ENCODE data around the gene PLSCR5.

Gene PLSCR5

DNA sequence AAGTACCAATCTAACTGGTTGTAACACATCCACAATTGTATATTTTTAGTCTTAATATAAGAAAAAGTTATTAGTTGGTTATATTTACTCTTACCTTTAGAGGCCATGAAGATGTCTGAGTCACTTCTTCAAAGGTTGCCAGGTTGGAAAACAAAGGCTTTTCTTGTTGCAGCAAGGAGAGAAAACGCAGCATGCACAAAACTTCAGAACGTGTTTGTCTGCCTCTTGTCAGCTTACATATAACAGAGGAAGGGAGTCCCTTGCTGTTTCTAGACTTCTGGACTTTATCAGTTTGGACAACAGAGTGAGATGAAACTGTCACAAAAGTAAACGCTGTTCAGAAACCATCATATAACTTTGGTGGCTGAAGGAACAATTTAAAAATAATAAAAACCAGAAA is at the start of gene PLSCR5:
Gene PLSCR5 (minus strand): TSS at position 241 of the 400 bp plus-strand sequence. CDS start 134 bp downstream, at position 107.
- no peak for DNase-seq

GRCh38 chr3:146653978-146654377 is 48.8 kb upstream of the PLSCR5 start:
- peak; percentile 12 for DNase-seq

DNA sequence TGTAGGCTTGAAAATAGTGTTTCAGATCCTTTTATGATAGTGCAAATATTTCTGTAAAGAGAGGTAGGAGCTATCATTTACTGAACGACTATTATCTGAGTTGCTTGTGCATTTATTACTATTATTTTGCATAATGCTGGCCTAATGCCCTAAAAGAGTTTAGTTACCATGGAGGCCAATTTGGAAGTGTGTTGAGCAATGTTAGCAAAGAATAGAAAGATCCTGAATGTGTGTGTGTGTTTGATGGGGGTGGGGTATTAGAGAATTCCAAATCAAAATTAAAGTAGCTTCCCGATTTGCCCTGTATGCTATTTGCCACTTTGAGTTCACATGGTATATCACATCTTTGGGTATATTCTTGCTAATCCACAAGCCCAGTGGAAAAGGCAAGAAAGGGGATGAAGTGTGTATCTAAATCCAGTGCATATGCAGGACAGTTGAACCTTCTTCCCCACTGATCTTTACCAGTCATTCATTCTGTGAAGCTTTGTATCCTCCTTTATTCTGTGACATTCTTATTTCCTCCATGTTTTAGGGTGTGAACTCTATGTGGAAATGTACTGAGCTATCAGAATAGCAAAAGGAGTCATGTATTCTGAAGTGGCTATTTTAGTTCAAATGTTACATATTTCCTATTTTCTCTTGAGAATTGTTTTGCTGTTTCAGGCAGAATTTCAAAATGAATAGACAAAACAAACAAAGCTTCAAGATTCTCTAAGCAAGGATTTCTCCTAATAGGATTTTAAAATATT is 45.7 kb upstream of the PLSCR5 start:
- DNase-seq = no peak

GRCh38 chr3:146646261-146646660 is 41.1 kb upstream of the PLSCR5 start:
- peak; percentile 98 for DNase-seq

DNA sequence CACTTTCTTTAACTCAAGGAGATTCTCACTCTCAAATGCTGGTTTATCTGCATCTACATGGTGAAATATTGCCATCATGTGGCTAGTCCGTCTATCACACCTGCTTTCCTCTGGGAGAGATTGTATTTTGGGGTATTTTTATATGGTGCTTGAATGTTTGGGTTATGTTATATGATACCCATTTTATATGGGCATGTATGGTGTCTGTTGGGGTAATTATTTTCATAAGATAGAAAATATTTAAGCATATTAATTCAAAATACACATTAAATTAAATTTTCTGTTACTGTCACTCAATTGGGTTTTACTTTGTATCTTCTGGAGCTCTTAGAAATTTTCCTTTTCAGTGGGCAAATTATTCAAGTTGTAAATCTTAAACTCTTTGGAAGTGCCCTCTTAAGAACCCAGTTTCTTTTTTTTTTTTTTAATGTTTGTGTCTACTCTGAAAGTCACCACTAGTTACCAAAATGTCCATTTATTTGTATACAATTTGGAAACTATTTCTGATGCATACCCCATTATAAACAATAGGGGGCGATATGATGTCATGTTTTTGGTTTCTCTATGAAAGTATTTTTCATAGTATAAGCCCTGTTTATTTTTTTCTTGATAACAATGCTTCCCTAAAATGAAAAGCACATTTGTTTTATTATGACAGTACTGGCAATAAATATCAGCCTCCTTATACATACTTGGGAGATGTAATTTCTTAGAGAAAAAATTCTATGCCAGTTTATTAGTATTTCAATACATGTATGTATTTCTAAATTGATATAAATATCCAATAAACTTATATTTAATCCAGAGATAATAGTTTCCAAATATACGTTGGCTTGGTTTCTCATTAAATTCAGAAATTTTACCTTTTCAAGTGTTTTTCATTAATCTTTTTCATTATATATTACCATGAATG is 36.1 kb upstream of the PLSCR5 start:
- peak; percentile 58 for DNase-seq

DNA sequence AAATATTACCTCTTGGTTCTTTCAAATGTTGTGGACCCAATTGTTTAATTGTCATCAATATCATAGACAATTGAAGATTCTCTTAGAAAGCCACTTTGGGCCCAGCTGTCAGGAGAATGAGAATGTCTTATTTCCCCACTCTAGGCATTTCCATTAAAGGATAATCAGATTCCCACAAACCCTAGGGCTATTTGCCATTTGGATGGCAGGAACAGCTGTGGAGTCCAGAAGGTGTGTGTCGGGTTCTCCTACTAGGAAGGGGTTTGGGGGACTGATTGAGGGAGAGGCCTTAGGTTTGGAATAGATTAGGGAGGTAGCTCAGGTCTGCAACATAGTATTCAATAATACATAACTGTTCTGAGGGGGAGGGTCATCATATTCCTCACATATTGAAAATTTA is 35.2 kb upstream of the PLSCR5 start:
- DNase-seq = peak; percentile 63

DNA sequence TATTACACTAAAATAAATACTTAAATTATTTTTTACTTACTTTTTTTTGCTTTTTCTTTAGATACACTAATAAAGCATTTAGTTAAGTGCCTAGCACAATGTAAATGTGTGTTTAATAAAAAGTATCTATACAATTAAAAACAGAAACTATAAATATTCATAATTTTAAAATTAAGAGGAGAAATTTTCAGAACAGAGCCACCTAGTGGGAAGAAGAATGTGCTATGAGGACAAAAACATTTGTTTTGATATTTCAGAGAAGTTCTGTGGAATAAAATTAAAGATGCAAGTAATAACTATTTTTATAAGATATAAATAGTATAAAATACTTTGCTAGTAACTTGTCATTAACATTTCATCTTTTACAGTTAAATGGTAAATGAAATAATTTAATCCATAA is 33.6 kb upstream of the PLSCR5 start:
- DNase-seq = no peak

GRCh38 chr3:146637871-146638270 is 32.7 kb upstream of the PLSCR5 start:
- DNase-seq = no peak

- no peak for DNase-seq
Measured at GRCh38 chr3:146636881-146637280, 31.7 kb upstream of the PLSCR5 start.

GRCh38 chr3:146634346-146634745 is 29.2 kb upstream of the PLSCR5 start:
- no peak for DNase-seq

- DNase-seq = no peak
Measured at GRCh38 chr3:146628671-146629070, 23.5 kb upstream of the PLSCR5 start.

DNA sequence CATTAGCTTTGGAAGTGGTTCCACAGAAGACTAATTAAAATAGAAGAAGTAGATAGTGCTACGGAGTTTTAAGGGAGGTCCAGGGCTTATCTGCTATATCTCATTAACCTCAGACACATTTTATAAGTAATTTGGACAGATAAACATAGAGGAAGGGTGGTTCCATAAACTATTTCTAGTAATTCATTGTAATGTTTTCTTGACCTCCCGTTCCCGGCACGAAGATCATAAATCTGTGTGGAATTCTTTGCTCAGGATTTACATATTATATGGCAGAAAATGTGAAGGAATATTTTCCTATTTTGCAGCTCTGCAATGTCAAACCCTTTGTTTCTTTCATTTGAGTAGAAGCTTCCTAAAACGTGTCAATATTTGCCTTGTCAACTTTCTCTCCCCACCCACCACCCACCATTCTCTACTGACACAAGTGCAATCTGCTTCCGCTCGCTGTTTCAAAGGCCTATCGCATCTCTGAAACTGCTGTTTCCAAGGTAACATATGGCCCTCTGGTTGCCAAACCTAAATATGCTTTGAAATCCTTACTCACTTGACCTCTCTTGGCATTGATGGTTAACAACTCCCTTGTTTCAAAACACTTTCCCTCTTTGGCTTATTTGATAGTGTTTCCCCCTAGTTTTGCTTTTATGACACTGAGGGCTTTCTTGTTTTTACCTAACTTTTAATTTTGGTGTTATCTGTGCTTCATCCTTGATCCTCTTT is 21.4 kb upstream of the PLSCR5 start:
- peak; percentile 39 for DNase-seq

DNA sequence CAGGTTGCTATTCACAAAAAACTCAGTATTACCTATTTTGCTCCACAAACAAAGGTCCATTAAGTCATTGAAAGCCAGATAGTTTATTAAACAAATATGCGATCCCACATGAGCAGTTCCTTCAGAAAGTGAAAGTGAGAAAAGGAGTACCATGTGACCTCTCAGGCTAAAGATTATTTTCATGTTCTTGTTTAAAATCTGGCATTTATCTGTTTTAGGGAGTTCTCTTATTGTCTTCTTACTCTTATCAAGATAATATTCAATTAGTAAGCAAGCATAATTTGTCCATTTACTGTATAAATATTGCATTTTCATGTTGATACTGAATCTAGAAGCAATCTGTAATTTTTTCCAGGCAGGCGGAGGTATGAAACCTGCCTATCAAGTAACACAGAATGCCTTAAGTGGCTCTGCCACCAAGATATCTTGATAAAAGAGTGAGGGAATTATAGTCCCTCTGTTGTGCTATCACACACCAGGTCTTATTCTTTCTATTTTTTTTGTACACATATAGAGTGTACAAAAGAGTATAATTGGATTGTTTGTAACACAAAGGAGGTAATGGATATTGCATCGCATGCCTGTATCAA is 20.1 kb upstream of the PLSCR5 start:
- DNase-seq = peak; percentile 6

DNA sequence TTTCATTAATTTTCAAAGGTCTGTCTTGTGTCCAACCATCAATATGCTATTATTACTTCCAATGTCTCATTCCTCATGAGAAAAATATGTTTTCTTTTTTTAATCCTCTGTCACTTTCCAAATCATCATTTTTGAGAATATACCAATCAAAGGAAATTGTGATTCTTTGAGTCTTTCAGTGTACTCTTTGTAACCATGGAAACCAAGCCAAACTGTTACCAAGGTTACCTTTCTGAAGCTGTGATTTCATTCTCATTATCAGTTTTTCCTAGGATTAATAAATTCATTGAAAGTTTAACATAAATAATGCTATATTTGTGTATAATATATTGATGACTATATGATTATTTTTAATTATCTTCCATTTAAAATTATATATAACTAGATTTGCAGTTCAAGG is 16.6 kb upstream of the PLSCR5 start:
- no peak for DNase-seq

DNA sequence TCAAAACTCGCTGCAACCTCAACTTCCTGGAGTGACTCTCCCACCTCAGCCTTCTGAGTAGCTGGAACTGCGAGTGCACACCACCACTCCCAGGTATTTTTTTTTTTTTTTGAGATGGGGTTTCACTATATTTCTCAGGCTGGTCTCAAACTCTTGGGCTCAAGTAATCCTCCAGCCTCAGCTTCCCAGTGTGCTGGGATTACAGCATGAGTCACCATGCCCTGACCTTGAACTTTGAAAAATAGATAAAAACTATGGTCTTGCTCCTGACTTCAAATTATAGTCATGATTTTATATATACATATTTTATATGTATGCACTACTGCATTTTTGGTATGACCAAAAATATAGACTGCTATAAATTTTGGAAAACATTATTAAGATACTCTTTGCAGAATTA is 6.9 kb upstream of the PLSCR5 start:
- no peak for DNase-seq

- DNase-seq = peak; percentile 4
Measured at GRCh38 chr3:146611096-146611495, 6.0 kb upstream of the PLSCR5 start.

- no peak for DNase-seq
Measured at GRCh38 chr3:146598535-146598934, 6.6 kb downstream of the PLSCR5 start.

GRCh38 chr3:146594843-146595482 is 10.2 kb downstream of the PLSCR5 start:
- no peak for DNase-seq

GRCh38 chr3:146593776-146594175 is 11.4 kb downstream of the PLSCR5 start:
- DNase-seq = no peak

DNA sequence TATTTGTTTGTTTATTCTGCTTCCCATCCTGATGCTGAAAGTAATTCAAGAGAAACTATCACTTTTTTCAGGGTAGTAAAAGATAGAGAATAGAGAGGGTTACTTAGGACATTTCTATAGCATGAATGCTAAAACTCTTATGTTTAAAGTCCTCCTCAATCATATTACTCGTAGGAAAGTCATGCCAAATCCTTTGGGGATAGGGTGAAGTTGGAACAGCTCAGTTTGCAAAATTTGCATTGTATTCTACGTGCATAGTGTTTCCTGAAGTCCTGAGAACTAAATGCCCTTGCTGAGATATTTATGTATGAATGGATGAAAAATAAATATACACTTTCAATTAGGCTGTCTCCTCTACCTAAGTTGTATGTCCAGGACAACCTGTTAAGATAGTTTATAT is 14.6 kb downstream of the PLSCR5 start:
- DNase-seq = no peak

GRCh38 chr3:146589899-146590508 is 15.1 kb downstream of the PLSCR5 start:
- peak; percentile 72 for DNase-seq

GRCh38 chr3:146585156-146585555 is 20.0 kb downstream of the PLSCR5 start:
- no peak for DNase-seq
